NOMO-1 treated with DMSO at 0.1 percent for 48 hours (cell line): ENCODE data around the gene FILIP1L.

Experiments used
- DNase-seq: peaks from one replicate; lab custom pipeline; 2025; ENCODE audit not compliant: unreplicated experiment; lab: John Stamatoyannopoulos, UW

Gene FILIP1L

GRCh38 chr3:99929745-99930139 is 184.6 kb downstream of the FILIP1L start:
- DNase-seq = no peak

- DNase-seq = no peak
Observed at GRCh38 chr3:99928771-99929744, 185.2 kb downstream of the FILIP1L start.

- DNase-seq = no peak
Observed at GRCh38 chr3:99927671-99928457, 186.4 kb downstream of the FILIP1L start.

GRCh38 chr3:99925584-99926230 is 188.6 kb downstream of the FILIP1L start:
- no peak for DNase-seq

GRCh38 chr3:99923873-99924272 is 190.4 kb downstream of the FILIP1L start:
- DNase-seq = no peak

GRCh38 chr3:99921986-99922385 is 192.3 kb downstream of the FILIP1L start:
- DNase-seq = no peak

GRCh38 chr3:99921377-99921695 is 193.0 kb downstream of the FILIP1L start:
- no peak for DNase-seq

- DNase-seq = peak; percentile 65
Observed at GRCh38 chr3:99920481-99921376, 193.6 kb downstream of the FILIP1L start.

- no peak for DNase-seq
Observed at GRCh38 chr3:99919694-99920093, 194.6 kb downstream of the FILIP1L start.

- DNase-seq = no peak
Observed at GRCh38 chr3:99918715-99919114, 195.6 kb downstream of the FILIP1L start.

- no peak for DNase-seq
Observed at GRCh38 chr3:99915906-99916432, 198.3 kb downstream of the FILIP1L start.

GRCh38 chr3:99911433-99911832 is 202.9 kb downstream of the FILIP1L start:
- no peak for DNase-seq

- no peak for DNase-seq
Observed at GRCh38 chr3:99910752-99911290, 203.5 kb downstream of the FILIP1L start.

GRCh38 chr3:99909714-99910495 is 204.4 kb downstream of the FILIP1L start:
- no peak for DNase-seq

GRCh38 chr3:99907959-99908544 is 206.2 kb downstream of the FILIP1L start:
- DNase-seq = no peak

GRCh38 chr3:99903869-99904268 is 210.4 kb downstream of the FILIP1L start:
- no peak for DNase-seq

- DNase-seq = peak; percentile 19
Observed at GRCh38 chr3:99902091-99902490, 212.2 kb downstream of the FILIP1L start.

- DNase-seq = peak; percentile 57
Observed at GRCh38 chr3:99901200-99901926, 212.9 kb downstream of the FILIP1L start.
